ENCODE data around the gene SUMF2. TPM values are rescaled to one million over a fixed set of nuclear protein-coding genes. Genes with fewer than 3 reads are reported as not detected.
"Not testable (repeated sequence)": the region's sequence is repeated elsewhere in the genome, so short reads cannot be mapped to it uniquely, and the experiment has no call there.

Gene SUMF2
- total RNA-seq, 1 donor from 2014 or later: 74.6 TPM

DNA sequence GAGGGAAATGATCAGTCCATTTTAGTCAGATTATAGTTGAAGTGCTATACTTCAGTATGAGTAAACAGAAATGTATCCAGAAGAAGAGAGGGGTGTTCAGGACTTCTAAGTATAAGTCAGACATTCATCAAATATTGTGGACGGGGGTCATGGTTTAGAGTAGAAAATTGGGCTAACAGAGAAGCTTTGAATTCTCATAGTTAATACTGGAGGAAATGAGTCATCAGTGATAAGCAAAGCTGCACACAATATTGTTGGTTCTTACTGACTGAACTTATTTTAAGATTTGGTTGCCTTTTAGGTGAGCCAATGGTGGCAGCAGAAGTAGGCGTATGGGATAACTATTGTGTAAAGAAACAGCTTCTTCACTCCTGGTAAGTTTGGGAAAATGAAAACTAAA lies 1.7 kb upstream of the SUMF2 start:
- H3K27me3 ChIP-seq: no peaks in the 10 kb centered on the region
- peaks cover 0 to 7% of the 10 kb centered on the region in 2 donors for H3K4me1 ChIP-seq
- H3K9me3 ChIP-seq: no peaks in the 10 kb centered on the region
- TF ChIP-seq, protein P1, sequence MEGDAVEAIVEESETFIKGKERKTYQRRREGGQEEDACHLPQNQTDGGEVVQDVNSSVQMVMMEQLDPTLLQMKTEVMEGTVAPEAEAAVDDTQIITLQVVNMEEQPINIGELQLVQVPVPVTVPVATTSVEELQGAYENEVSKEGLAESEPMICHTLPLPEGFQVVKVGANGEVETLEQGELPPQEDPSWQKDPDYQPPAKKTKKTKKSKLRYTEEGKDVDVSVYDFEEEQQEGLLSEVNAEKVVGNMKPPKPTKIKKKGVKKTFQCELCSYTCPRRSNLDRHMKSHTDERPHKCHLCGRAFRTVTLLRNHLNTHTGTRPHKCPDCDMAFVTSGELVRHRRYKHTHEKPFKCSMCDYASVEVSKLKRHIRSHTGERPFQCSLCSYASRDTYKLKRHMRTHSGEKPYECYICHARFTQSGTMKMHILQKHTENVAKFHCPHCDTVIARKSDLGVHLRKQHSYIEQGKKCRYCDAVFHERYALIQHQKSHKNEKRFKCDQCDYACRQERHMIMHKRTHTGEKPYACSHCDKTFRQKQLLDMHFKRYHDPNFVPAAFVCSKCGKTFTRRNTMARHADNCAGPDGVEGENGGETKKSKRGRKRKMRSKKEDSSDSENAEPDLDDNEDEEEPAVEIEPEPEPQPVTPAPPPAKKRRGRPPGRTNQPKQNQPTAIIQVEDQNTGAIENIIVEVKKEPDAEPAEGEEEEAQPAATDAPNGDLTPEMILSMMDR (IDR thresholded peaks at IDR 0.05): no peak
- intact Hi-C loops (cut with DNase I): no loop called here
- no peak for DNase-seq (ENCODE audit: low spot score in 2 of 2)
- H3K27ac ChIP-seq: peak overlapping the region; percentile 38 to 93
- H3K4me3 ChIP-seq: no peak overlapping the region
- H3K36me3 ChIP-seq: peaks cover 34 to 45% of the 10 kb centered on the region in 2 donors

- intact Hi-C loops (cut with DNase I): no loop called here
- Histone ChIP-seq H3K36me3 (peaks cover 27 to 38% of the 10 kb centered on the region in 2 donors), H3K27ac (peak overlapping the region; percentile 93), H3K27me3 (no peaks in the 10 kb centered on the region), H3K4me1 (peaks cover 0 to 7% of the 10 kb centered on the region in 2 donors), H3K4me3 (peak overlapping the region; percentile 80 to 98), H3K9me3 (no peaks in the 10 kb centered on the region)
- no peak for DNase-seq (ENCODE audit: low spot score in 2 of 2)
- TF ChIP-seq, protein P1 (IDR thresholded peaks at IDR 0.05): no peak
These were observed 595 bp upstream of the SUMF2 start for GRCh38 chr7:56063500-56063881.

- peaks cover 24 to 38% of the 10 kb centered on the region in 2 donors for H3K36me3 ChIP-seq
- H3K9me3 ChIP-seq; DNase-seq (ENCODE audit: low spot score in 2 of 2); H3K27me3 ChIP-seq; intact Hi-C loops (cut with DNase I); H3K4me3 ChIP-seq; H3K27ac ChIP-seq; H3K4me1 ChIP-seq: not testable (repeated sequence)
These were observed 2.3 kb downstream of the SUMF2 start for GRCh38 chr7:56066376-56066775.

DNA sequence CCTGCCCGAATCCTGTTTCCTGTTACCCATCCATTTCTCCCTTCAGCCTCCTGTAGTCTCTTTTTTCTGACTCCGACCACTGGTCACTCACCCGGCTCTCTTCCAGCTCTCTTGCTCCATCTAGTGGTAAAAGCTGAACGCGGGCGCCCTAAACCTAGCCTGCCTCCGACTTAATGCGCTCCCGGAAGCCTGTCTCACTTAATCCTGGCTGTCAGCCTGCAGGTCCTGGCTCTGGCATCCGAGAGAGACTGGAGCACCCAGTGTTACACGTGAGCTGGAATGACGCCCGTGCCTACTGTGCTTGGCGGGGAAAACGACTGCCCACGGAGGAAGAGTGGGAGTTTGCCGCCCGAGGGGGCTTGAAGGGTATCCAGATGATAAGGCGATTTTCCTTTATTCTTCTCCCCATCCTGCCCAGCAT lies 10.3 kb downstream of the SUMF2 start:
- Histone ChIP-seq H3K27ac (peak overlapping the region; percentile 49 to 67), H3K4me3 (no peak overlapping the region), H3K9me3 (no peaks in the 10 kb centered on the region), H3K27me3 (no peaks in the 10 kb centered on the region), H3K4me1 (peaks cover 3 to 10% of the 10 kb centered on the region in 2 donors), H3K36me3 (peaks cover 25 to 29% of the 10 kb centered on the region in 2 donors)
- TF ChIP-seq, protein P1 (IDR thresholded peaks at IDR 0.05): peak; percentile 84 to 92 (median 85)
- intact Hi-C loops (cut with DNase I): loop anchor here (1.0 to 2.0 kb wide), 3 partner anchors 69 to 433 kb away; partner anchors contain the start of gene NIPSNAP2
- peak; percentile 49 to 95 for DNase-seq (ENCODE audit: low spot score in 2 of 2)

DNA sequence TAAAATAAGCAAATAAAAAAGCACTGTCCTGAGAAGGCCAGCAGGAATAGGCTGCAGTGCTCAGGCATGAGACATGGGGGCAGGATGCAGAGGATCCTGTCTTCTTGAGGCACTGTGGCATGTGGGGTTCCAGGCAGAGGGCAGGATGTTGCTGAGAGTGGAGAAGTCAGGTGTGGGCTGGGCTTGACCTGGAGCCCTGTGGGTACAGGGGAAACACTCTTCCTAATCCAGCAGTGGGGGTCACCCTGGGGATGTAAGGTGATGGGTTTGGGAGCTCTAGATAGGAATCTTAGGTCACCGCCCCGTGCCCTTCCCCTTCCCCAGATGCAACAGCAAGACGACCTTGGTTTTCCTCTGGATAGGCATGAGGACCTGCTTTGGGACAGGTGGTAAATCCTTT lies 13.6 kb downstream of the SUMF2 start:
- H3K27ac ChIP-seq: peak overlapping the region in 1 of 2 donors; percentile 77
- intact Hi-C loops (cut with DNase I): no loop called here
- TF ChIP-seq, protein P1 (IDR thresholded peaks at IDR 0.05): no peak
- no peak for DNase-seq (ENCODE audit: low spot score in 2 of 2)
- no peak overlapping the region for H3K4me3 ChIP-seq
- no peaks in the 10 kb centered on the region for H3K27me3 ChIP-seq
- H3K9me3 ChIP-seq: no peaks in the 10 kb centered on the region
- H3K36me3 ChIP-seq: peaks cover 8 to 9% of the 10 kb centered on the region in 2 donors
- H3K4me1 ChIP-seq: peaks cover 3 to 23% of the 10 kb centered on the region in 2 donors

GRCh38 chr7:56078196-56078595 lies 14.1 kb downstream of the SUMF2 start:
- Histone ChIP-seq H3K27ac (peak overlapping the region; percentile 77 to 78), H3K9me3 (no peaks in the 10 kb centered on the region), H3K36me3 (peaks cover 4 to 9% of the 10 kb centered on the region in 2 donors), H3K4me1 (peaks cover 3 to 23% of the 10 kb centered on the region in 2 donors), H3K4me3 (no peak overlapping the region), H3K27me3 (no peaks in the 10 kb centered on the region)
- intact Hi-C loops (cut with DNase I): no loop called here
- no peak for DNase-seq (ENCODE audit: low spot score in 2 of 2)
- TF ChIP-seq, protein P1 (IDR thresholded peaks at IDR 0.05): no peak

All from ascending aorta (tissue), 2 donors.